Measurements from ENCODE around the gene PMM2. TPM values are rescaled to one million over a fixed set of nuclear protein-coding genes. Genes with fewer than 3 reads are reported as not detected.

PMM2 gene
- total and polyA plus RNA-seq, 9 of the 15 experiments (the other 6 are each of a cell fraction or from before 2014, with no cell fraction given), result 5.6 to 42.7 (median 25.9) TPM

DNA sequence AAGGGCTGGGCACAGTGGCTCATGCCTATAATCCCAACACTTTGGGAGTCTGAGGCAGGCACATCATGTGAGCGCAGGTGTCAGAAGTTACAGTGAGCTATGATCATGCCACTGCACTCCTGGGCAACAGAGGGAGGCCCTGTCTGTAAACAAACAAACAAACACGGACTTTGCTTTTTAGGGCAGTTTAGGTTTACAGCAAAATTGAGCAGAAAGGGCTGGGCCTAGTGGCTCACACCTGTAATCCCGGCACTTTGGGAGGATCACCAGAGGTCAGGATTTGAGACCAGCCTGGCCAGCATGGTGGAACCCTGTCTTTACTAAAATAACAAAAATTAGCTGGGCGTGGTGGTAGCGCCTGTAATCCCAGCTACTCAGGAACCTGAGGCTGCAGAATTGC is 74.4 kb downstream of the PMM2 start (continued):
- TF ChIP-seq E2F1 (CRISPR knock-in tag; IDR thresholded peaks at IDR 0.05) (no peak), ZFP1 (CRISPR knock-in tag; IDR thresholded peaks at IDR 0.05) (no peak), KLF16 (IDR thresholded peaks at IDR 0.05) (no peak), DNMT1 (IDR thresholded peaks at IDR 0.05) (no peak), ZSCAN29 (IDR thresholded peaks at IDR 0.05) (no peak), RAD21 (CRISPR knock-in tag; conservative IDR thresholded peaks at IDR 0.05 in 1 of 2, IDR thresholded peaks at IDR 0.05 in 1 of 2) (no peak), ETS1 (conservative IDR thresholded peaks at IDR 0.05; ENCODE audit: control insufficient read depth, low read depth, low read length) (no peak)

Measured in K562 (cell line).